ENCODE measurements around the gene CEP97. TPM values are rescaled to one million over a fixed set of nuclear protein-coding genes. Genes with fewer than 3 reads are reported as not detected.

The CEP97 gene
- total and polyA plus RNA-seq, 4 donors: 1.9 to 21.0 (median 6.6) TPM

GRCh38 chr3:101779047-101779821 is 54.8 kb downstream of the CEP97 start, which contains the start of gene NXPE3:
Gene NXPE3, plus strand, starts transcription at chr3:101779211. Its CDS starts 6,386 bp downstream, at chr3:101785597.
- Histone ChIP-seq H3K9ac (ENCODE audit: insufficient read depth in 1 of 2, low read length in 2 of 2) (peak within 1 kb of the TSS; percentile 56 to 70), H3K9me3 (ENCODE audit: control insufficient read depth in 4 of 4, insufficient read depth in 3 of 4, low read length in 3 of 4) (no peaks in the 10 kb centered on the region), H3K27me3 (ENCODE audit: control insufficient read depth in 3 of 3, insufficient read depth in 3 of 3, low read length in 2 of 3) (no peaks in the 10 kb centered on the region), H3K4me1 (ENCODE audit: control insufficient read depth in 5 of 5, insufficient read depth in 5 of 5, low read length in 5 of 5) (peaks cover 0 to 26% (median 10%) of the 10 kb centered on the region in 5 donors), H3K36me3 (ENCODE audit: control insufficient read depth in 4 of 4, insufficient read depth in 4 of 4, low read length in 4 of 4) (peaks cover 6 to 11% (median 9%) of the 10 kb centered on the region in 4 donors), H3K4me3 (peak within 1 kb of the TSS; percentile 96), H3K27ac (ENCODE audit: low read depth in 1 of 2, low read length in 1 of 2) (peak within 1 kb of the TSS; percentile 91 to 92)
- no peak for TF ChIP-seq CTCF (IDR thresholded peaks at IDR 0.05; ENCODE audit: control extremely low read depth, extremely low read depth)
- WGBS, 2 donors: 0 to 1% methylated on average over 69 to 78 of the region's 78 CpGs
- ATAC-seq (ENCODE audit: insufficient read depth, low FRiP score) (peak; percentile 98), DNase-seq (peak; percentile 89 to 91 (median 91))

GRCh38 chr3:101779822-101780381 is 55.5 kb downstream of the CEP97 start:
- peak overlapping the region; percentile 96 for H3K4me3 ChIP-seq
- 21 to 22% methylated on average over 9 of the region's 9 CpGs for WGBS, 2 donors
- H3K9ac ChIP-seq (ENCODE audit: insufficient read depth in 1 of 2, low read length in 2 of 2): peak overlapping the region in 1 of 2 donors; percentile 51
- DNase-seq (peak; percentile 33 to 81 (median 70)), ATAC-seq (ENCODE audit: insufficient read depth, low FRiP score) (no peak)
- peaks cover 8 to 18% (median 12%) of the 10 kb centered on the region in 4 donors for H3K36me3 ChIP-seq (ENCODE audit: control insufficient read depth in 4 of 4, insufficient read depth in 4 of 4, low read length in 4 of 4)
- peak overlapping the region; percentile 91 to 92 for H3K27ac ChIP-seq (ENCODE audit: low read depth in 1 of 2, low read length in 1 of 2)
- H3K9me3 ChIP-seq (ENCODE audit: control insufficient read depth in 4 of 4, insufficient read depth in 3 of 4, low read length in 3 of 4): no peaks in the 10 kb centered on the region
- TF ChIP-seq CTCF (IDR thresholded peaks at IDR 0.05; ENCODE audit: control extremely low read depth, extremely low read depth): no peak
- no peaks in the 10 kb centered on the region for H3K27me3 ChIP-seq (ENCODE audit: control insufficient read depth in 3 of 3, insufficient read depth in 3 of 3, low read length in 2 of 3)
- H3K4me1 ChIP-seq (ENCODE audit: control insufficient read depth in 5 of 5, insufficient read depth in 5 of 5, low read length in 5 of 5): peaks cover 0 to 26% (median 10%) of the 10 kb centered on the region in 5 donors

DNA sequence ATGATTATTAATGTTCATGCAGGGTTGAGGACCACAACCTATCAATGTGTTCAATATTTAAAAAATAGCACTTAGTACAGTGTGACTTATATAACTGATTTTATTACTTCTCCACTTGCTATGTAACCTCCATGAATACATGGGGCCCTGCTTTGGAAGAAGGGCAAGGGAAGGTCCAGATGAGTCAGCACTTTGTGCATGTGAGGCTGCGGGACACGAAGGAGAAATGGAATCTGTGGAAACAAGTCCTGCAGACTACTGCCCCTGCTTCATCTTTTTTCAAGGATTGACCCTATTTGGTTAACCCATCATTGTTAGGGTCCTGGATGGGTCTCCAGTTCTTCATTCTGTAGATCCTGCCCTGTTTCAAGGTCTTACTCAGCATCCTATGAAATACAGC is 56.2 kb downstream of the CEP97 start:
- no peak for ATAC-seq (ENCODE audit: insufficient read depth, low FRiP score)
- H3K27ac ChIP-seq (ENCODE audit: low read depth in 1 of 2, low read length in 1 of 2): peak overlapping the region in 1 of 2 donors; percentile 69
- no peak for TF ChIP-seq CTCF (IDR thresholded peaks at IDR 0.05; ENCODE audit: control extremely low read depth, extremely low read depth)
- peak in 2 of 3 donors; percentile 8 to 25 for DNase-seq
- peak overlapping the region in 1 of 2 donors; percentile 17 for H3K9ac ChIP-seq (ENCODE audit: insufficient read depth in 1 of 2, low read length in 2 of 2)
- H3K4me1 ChIP-seq (ENCODE audit: control insufficient read depth in 5 of 5, insufficient read depth in 5 of 5, low read length in 5 of 5): peaks cover 0 to 26% (median 10%) of the 10 kb centered on the region in 5 donors
- H3K9me3 ChIP-seq (ENCODE audit: control insufficient read depth in 4 of 4, insufficient read depth in 3 of 4, low read length in 3 of 4): no peaks in the 10 kb centered on the region
- WGBS, 2 donors: 50 to 62% methylated on average over 2 of the region's 2 CpGs
- no peaks in the 10 kb centered on the region for H3K27me3 ChIP-seq (ENCODE audit: control insufficient read depth in 3 of 3, insufficient read depth in 3 of 3, low read length in 2 of 3)
- H3K4me3 ChIP-seq: no peak overlapping the region
- peaks cover 8 to 23% (median 16%) of the 10 kb centered on the region in 4 donors for H3K36me3 ChIP-seq (ENCODE audit: control insufficient read depth in 4 of 4, insufficient read depth in 4 of 4, low read length in 4 of 4)
